NCI-H526 treated with DMSO at 0.1 percent for 48 hours (cell line): ENCODE results near the gene OASL.

Experiments
- DNase-seq: peaks from one replicate; lab custom pipeline; 2025; lab: John Stamatoyannopoulos, UW

OASL gene

GRCh38 chr12:120991965-120992364 lies 47.1 kb downstream of the OASL start:
- no peak for DNase-seq

GRCh38 chr12:120990487-120991055 lies 48.5 kb downstream of the OASL start:
- DNase-seq: no peak

GRCh38 chr12:120989687-120990086 lies 49.4 kb downstream of the OASL start:
- no peak for DNase-seq

GRCh38 chr12:120988658-120989057 lies 50.4 kb downstream of the OASL start:
- no peak for DNase-seq

GRCh38 chr12:120988234-120988633 lies 50.8 kb downstream of the OASL start:
- DNase-seq: no peak

GRCh38 chr12:120984351-120984898 lies 54.6 kb downstream of the OASL start:
- no peak for DNase-seq

GRCh38 chr12:120983759-120984158 lies 55.3 kb downstream of the OASL start:
- no peak for DNase-seq

GRCh38 chr12:120982659-120983058 lies 56.4 kb downstream of the OASL start:
- DNase-seq: no peak

GRCh38 chr12:120981407-120981941 lies 57.6 kb downstream of the OASL start:
- no peak for DNase-seq

- no peak for DNase-seq
Measured at GRCh38 chr12:120980800-120981368, 58.2 kb downstream of the OASL start.

GRCh38 chr12:120979862-120980696 lies 59.0 kb downstream of the OASL start:
- DNase-seq: no peak

GRCh38 chr12:120979220-120979861 lies 59.7 kb downstream of the OASL start:
- DNase-seq: no peak

GRCh38 chr12:120978296-120979219 lies 60.5 kb downstream of the OASL start, which contains the start of gene HNF1A:
Gene HNF1A (plus strand): TSS chr12:120978543. CDS start chr12:120978769, 226 bp downstream.
- DNase-seq: peak; percentile 58

GRCh38 chr12:120977531-120978295 lies 61.3 kb downstream of the OASL start:
- DNase-seq: no peak

- DNase-seq: peak; percentile 81
Measured at GRCh38 chr12:120972870-120973543, 66.0 kb downstream of the OASL start.

- DNase-seq: peak; percentile 45
Measured at GRCh38 chr12:120971299-120972180, 67.5 kb downstream of the OASL start.

- no peak for DNase-seq
Measured at GRCh38 chr12:120970310-120970709, 68.7 kb downstream of the OASL start.
